HUDEP-2 (cell line): Measurements from ENCODE around the gene NKIRAS2.

Experiments used
- DNase-seq, 76 experiments: peaks; one replicate each; lab custom pipeline; 2025; ENCODE audit not compliant: unreplicated experiment in 76 of 76; lab: John Stamatoyannopoulos, UW

Gene NKIRAS2

DNA sequence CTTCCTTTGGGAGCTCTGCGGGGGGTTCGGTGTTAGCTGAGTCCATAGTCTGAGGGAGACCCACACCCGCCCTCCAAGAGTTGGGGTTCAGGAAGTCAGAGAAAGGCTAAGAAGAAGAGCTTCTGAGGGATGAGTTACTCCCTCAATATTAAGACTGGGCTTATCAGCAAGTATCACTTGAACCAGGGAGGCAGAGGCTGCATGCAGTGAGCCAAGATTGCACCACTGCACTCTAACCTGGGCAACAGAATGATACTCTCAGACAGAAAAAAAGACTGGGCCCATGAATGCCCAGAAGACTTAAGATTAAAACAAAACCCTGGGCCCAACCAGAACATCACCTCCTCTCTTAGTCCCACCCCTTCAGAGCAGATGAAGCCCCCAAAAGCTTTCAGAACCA is 6.0 kb downstream of the NKIRAS2 start:
- DNase-seq = peak in 15 of 76 experiments; percentile 3 to 22 (median 14)

DNA sequence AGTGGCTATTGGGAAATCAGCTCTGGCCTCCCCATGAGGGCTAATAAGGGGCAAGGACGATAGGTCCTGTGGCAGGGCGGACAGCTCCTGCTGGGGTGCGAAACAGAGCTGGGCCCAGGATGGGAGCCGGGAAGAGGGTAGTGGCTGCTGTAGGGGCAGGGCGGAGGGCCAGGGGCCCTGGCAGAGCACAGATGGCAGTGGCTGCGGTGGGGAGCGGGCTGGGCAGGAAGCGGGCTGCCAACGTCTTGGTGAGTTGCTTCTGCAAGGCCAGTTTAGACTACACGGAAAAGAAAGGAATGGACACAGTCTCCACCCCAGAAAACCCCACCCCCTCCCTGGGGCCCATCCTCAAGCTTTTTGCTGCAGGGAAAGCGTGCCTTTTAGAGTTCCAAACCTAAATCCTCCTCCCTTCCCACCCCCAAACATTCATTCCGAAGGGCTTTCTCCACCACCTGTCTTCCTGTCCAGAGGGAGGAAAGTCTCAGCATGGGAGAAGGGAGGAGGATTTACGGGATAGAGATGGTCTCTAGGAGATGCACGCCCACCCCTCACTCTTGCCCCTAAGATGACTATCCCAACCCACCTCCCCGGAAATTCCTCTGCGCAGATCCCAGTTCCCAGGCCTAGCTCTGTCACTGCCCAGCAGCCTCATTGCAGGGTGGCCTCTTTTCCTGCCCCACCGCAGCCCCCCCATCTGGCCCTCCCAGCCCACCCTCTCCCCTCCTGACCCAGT is 7.1 kb downstream of the NKIRAS2 start:
- DNase-seq = no peak

DNA sequence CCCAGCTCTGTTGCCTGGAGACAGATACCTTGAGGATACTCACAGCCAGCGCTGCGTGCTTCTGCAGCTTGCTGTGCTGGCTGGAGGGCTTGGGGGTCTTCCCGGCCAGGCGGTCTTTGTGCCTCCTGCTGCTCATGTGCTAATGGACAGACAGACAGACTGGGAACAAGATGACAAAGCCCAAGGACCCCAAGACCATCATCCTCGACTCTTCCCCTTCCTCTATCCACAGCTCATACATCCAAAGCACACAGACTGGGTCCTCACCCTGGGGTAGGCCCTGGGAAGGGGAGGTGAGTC is 7.7 kb downstream of the NKIRAS2 start:
- DNase-seq = no peak

DNA sequence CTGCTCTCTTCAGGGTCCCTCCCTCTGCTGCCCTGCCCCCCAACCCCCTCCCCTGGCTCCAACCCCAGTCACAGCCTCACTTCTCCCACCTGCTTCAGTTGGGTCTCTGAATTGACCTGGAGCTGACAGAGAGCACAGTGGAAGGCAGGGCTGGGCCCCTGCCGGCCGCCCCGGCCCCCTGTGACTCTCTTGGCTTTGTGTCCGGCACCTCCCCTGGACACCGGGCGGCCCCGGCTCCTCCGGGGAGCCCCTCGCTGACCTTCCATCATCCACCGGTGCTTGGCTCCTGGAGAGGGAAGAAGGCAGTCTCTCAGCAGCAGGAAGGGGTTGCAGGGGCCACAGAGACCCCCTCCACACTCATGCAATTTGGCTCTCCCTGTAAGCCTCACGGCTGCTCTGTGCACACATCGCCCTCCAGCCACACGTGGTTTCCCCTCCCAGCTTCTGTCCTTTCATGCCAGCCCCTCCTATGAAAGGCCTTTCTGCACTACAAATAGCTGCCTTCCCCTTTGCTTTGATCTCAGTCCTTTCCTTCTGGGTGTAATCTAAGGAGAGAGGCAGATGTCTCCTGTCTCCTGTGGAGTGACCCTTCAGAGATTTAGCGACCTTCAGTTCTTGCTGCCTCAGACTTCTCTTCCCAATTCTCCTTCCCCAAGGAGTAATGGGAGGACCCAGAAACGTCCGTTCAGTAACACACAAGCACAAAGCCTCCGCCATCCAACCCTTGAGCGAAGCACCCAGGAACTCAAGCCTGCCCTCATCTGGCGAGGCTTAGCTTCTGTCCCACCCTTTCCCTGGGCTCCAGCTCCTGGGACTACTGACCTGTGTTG is 8.3 kb downstream of the NKIRAS2 start:
- peak in 8 of 76 experiments; percentile 3 to 40 (median 10) for DNase-seq

DNA sequence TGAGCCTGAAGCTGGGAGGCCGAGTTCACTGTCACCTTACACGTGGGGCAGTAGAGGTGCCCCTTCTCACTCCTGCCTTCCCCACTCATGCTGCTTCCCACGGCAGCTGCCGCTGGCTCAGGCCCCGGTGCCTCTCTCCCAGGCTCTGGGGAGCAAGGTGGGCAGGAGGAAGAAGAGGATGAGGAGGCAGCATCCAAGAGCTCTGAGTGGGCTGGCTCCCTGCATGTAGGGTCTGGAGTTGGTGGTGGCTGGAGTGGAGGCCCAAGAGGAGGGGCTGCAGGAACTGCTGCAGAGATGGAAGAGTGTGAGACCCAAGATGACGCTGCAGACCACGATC is 8.9 kb downstream of the NKIRAS2 start:
- DNase-seq = no peak

DNA sequence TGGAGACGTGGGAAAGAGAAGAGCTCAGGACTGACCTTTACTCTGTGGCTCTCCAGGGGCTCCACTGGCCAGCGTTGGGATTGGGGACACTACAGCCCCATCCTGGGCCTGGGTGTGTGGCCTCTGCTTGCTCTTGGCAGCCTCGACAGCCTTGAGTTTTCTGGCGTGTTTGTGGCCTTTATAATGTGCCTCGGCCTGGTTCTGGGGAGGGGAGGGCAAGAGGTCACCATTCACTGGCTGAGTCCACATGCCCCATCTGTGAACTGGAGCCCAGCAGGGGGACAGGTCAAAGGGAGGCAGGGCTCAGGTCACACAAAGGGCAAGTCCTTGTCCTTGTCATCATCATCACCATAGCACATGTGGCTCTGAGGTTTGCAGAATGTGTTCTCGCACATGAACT is 11.7 kb downstream of the NKIRAS2 start:
- no peak for DNase-seq

DNA sequence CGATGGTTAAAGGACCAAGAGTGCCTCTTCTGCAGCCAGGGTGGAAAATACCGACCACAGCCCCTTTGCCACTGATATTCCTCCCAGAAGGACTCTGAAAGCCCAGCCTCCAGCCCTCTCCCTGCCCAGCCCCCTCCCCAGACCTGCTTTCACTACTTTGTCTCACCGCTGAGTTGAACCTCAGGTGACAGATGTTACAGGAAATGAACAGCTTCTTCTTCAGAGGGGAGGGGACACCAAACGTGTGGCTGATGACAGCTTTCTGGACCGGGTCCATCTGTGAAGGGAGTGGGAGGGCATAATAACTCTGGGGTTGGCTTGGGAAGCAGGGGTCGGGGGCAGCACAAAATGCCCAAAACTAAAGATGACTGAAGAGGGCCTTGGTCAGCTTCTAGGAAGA is 14.2 kb downstream of the NKIRAS2 start:
- no peak for DNase-seq

DNA sequence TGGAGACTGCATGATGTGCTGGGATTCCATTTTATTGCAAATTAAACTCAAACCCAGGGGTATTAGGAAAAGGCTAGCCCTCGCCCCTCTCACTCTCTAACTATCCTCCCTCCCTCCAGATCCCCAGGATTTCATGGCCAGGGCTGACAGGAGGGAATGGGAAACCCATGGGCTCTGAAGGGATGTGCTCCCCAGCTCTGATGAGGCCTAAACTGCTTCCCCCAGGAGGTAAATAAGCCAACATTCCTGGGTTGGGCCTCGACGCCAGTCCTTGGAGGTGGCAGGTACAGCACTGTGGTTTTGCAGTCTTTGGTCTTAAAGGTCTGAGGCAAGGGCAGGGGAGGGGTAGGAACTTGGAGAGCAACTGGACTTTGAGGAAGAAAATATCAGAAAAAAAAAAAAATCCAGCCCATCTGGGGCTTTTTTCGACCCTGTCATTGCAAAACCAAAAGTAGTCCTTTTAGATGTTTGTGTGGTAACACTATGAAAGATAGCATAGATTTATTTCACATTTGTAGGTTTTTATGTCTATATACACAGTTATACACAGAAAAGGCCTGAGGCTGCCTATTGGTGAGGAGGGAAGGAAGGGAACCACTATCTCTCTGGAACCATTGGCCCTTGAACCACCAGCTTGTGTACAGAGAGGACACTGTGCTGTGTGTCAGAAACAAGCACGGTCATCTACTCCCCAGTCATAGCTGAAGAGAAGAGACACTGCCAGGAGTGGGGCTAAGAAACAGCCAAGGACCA is 18.5 kb downstream of the NKIRAS2 start:
- DNase-seq = no peak

DNA sequence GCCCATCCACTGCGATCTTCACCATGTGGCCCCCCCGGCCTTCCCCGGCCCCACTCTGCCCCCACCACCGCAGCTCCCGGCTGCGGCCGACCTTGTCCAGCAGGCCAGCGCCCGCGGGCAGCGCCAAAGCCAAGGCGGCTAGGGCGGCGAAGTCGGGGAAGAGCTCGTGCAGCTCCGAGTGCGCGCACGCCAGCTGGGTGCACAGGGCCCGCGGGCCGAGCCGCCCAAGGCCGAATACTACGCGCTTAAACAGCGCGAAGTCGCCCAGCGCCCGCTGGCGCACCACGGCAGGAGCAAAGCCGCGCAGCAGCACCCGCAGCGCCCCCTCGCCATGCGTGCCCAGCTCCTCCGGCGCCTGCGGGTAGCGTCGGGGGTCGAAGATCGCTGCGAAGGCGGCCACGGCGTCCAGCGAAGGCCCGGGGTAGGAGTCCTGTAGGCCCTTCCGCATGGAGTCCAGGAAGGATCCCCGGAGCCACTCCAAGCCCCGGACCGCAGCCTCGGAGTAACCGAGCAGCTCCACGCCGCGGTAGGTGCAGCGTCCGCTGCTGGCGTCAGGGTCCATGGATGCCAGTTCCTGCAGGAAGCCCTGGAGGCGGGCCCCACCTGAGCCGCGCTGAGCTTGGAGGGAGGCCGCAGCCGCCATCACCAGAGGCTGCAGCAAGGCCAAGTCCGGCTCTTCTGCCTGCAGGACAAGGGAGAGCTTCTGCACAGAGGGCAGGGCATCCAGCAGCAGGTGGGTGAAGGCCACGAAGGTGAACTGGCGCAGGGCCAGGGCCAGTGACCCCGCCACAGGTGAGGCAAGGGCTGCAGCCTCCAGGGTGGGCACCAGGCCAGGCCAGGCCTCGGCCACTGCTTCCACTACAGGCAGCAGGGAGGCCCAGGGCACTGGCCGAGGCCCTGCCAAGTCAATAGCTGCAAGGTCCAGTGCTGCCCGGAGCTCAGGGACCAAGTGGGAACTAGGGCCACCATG is 20.2 kb downstream of the NKIRAS2 start:
- no peak for DNase-seq

DNA sequence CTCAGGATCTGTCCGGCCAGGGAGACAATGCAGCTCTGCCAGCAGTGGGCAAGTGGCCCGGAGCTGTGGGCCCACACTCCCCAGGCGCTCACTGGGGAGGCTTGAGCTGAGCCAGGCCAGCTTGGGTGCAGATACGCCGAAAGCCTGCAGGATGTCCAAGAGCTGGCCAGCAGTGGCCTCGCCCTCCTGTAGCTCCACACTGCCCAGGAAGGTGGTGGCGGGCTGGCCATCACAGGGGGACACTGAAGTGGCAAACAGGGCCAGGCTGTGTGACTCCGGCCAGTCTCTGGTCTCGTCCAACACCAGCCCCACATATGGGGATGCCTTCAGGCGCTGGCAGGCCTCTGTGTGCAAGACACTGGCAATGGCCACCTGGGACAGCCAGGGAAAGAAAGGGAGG is 20.9 kb downstream of the NKIRAS2 start:
- no peak for DNase-seq

DNA sequence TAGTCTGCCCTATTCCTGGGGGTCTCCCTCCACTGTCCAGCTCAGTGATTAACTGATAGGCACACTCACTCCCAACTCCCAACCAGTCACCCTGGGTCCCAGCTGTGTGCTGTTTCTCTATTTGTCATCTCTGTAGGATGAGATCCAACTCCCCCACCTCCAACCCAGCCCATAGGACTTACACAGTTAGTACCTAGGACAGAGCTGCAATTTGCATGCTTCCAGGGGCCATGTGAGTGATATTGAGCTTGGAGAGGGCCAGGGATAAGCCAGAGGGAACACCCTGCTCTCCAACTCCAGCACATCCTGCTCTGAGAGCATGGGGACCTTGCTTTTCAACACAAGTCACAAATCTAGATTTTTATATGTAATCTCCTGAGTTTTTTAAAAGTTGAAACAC is 21.7 kb downstream of the NKIRAS2 start:
- DNase-seq = no peak

DNA sequence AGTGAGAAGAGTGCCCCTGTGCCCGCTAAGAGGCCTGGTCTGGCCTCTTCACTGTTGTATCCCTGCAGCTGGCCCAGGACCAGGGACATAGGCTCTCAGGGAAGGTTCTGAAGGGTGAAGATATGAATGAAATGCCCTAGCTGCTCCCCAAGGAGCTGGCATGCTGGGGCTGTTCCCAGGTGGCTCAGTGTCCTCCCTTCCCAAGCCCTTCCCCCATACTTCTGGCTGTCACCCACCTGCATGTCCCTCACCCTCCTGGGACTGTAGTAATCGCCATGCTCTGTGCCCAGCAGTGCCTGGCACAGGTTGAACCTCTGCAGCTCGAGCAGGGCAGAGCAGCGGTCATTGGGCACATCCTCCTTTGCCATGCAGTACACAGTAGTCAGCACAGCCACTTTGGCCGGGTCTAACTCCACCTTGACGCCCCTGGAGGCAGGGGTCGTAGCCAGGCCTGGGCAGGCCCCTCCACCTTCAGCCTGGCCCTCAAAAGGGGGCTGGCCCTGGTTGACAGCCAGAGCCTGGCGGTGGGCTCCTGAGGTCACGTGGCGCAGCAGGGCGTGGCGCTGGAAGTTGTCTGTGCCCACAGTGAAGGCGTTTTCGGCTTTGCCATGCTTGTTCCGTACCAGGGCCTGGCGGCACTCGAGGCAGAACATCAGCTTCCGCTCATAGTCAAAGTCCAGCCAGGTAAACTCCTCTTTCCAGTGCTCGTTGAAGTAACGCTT is 22.9 kb downstream of the NKIRAS2 start:
- no peak for DNase-seq

DNA sequence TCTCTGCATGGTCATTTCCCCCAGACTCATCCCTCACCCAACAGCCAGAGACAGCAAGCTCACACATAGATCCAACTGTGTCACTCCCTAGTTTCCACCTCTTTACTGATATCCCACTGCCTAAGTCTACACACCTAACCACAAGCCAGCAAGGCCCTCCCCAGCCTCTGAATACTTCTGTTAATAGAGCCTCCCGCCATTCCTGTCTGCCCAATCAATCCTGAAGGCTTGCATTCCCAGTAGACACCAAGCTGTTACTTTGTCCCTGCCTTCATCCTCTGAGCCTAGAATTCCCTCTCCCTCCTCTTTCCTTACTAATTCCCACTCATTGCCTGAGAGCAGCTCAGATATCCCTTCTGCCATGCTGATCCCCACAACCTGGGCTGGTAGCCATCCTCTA is 25.8 kb downstream of the NKIRAS2 start:
- DNase-seq = no peak

DNA sequence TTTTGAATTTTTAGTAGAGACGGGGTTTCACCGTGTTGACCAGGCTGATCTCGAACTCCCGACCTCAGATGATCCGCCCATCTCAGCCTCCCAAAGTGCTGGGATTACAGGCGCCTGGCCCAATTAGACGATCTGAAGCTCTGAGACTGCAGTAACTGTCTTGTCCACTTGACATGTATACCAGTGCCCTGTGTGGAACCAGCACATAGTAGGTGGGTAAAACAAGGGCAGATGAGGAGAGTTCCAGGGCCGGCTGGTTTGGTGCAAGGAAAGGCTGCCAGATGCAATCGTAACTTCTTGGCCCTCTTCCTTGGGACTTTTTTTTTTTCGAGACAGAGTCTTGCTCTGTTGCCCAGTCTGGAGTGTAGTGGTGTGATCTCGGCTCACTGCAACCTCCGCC is 27.5 kb downstream of the NKIRAS2 start:
- DNase-seq = no peak

DNA sequence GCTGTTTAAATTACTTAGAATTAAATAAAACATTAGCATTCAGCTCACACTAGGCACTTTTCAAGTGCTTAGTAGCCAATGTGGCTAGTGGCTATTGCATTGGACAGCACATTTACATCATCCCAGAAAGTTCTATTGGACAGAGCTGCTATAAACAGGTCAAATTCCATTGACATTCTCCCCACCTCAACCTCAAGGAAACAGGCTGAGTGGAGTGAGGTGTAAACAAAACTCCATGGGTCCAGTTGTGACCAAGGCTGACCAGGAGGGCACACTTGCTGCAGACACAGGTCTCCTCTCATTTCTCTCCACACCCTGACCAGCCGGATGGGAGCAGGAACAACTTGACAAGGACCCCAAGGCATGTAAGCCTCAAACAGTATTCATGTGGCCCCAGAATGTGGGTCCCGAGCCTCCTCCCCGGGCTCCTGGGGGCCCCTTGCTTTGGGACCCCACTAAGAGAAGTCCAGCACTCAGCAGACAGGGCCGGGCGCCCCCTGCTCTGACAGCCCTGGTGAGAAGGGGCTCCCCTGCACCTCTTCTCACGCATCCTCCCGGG is 30.0 kb downstream of the NKIRAS2 start:
- peak in 1 of 76 experiments; percentile 12 for DNase-seq

DNA sequence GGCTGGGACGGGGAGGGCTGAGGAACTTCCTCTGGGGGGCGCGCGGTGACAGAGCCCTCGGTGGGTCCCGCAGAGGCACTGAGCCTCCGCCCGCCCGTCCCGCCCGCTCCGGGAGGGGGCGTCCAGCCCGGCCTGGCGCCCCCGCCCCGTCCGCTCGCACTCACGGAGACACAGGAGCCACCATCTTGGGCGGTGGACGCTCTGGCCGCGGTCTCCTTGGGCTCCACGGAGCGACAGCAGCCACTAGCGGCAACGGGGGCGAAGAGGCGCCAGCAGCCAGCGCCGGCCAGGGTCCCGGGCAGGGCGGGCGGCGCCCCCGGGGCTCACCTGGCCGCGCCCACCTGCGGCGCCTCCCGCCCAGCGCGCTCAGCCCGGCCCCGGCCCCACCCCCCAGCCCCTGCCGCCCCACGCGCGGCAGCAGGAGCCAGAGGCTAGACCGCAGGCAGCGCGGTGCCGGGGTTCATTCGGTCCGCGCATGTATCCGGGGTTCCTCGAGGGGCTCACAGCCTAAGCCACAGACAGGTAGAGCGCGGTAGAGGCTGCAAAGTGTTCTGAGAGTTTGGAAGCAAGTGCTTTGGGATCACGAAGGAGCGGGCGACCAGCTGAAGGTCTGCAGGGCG is 30.6 kb downstream of the NKIRAS2 start, which contains the start of gene C17orf113:
TSS of gene C17orf113 (minus strand) at position 209 of the 620 bp plus-strand sequence. CDS start 7,225 bp downstream, outside the sequence.
- peak in 30 of 76 experiments; percentile 9 to 49 (median 20) for DNase-seq

DNA sequence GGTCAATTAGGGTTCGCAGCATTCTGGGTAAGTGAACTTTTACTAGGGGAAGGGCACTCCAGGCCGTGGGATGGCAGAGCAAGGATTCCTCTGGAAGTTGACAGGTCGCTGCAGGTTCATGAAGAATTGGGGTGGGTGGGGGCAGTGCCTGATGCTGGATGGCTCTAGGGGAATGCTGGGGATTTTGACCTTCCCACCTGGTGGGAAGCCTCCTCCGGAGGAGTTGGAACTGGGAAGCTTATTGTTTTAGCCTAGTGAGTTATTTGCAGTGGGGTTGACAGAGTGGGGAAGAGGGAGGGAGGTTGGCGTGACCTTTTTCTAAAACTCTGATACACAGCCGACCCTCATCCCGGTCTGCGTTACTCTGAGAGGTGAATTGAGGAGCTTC is 31.1 kb downstream of the NKIRAS2 start:
- no peak for DNase-seq

DNA sequence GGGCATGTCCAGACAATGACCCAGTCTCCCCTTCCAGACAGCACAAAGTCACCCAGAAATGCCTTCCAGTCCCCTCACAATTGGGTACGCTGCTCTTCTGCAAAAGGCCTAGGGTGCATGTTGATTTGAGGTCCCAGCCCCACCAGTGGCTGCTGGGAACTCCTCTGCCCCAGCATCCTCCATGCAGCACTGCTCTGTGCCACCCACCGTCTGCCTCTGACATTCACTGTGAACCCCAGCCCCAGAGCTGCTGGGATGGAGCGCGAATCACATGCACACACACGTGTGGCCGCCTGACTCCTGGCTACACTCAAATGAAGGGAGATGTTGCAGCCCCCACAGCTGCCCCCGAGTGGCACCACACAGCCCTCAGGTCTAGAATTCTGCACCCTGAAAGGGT is 31.8 kb downstream of the NKIRAS2 start:
- DNase-seq = no peak

DNA sequence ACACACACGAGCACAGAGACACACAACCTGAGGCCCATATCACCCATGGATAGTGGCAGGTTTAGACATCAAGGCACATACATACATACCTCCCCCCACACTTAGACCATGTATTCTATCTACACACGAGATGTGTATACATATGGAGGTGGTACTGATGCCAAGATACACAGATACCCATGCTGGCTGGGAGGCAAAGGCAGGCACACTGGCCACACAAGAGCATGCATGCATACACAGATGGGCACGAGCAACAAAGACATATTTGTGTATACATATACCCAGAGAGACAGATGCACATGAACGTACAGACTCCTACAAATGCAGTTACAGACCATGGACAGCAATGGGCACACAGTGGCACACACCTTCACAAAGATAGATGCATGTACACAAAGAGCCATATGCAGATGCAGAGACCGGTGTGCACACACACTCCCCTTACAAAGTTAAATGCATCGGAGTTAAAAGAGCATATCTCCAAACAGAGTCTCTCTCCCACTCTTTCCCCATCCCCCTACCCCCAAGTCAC is 32.5 kb downstream of the NKIRAS2 start:
- DNase-seq = no peak
